ENCODE measurements around the gene MYNN.

Gene MYNN

DNA sequence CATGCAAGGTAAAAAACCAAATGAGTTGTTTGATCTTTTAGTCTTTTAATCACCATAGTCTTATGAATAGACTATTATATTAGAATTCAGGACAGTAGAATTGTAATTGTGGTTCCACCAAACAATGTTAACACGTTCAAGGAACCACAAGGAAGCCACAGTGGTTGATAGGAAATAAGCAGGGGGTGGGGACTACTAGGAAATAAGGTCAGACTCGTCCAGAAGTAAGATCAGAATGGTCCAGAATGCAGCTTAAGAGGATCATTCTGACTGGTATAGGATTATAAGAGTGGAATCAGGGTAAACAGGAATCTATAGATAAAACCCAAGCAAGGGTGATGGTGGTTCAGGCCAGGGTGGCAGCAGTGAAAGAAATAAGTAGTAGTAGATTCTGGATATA is 7.5 kb downstream of the MYNN start:
- DNase-seq = no peak

DNA sequence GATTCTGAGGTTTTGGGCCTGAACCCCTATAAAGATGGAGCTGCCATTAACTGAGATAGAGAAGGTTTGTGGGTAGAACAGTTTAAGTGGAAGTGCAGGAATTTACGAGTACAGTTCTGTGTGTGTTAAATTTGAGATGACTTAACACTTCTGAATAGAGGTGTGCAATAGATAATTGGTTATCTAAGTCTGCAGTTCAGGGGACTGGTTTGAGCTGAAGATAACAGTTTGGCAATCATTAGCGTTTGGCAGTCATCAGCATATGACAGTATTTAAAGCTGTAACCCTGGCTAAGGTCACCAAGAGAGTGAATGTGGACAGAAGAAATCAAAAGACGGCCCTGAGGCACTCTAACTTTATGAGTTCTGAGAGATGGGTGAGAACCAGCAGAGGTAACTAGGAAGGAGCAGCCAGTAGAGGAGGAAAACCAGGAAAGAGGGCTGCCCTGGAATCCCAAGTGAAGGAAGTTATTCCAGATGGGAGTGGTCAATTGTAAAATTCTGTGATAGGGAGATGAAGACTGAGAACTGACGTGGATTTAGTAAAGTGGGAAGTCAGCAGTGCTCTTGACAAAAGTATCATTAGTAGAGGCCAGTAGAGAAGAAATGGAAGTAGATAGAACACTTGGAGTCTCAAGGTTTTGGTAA is 8.1 kb downstream of the MYNN start:
- DNase-seq = no peak

GRCh38 chr3:169787120-169787519 is 13.9 kb downstream of the MYNN start:
- no peak for DNase-seq

DNA sequence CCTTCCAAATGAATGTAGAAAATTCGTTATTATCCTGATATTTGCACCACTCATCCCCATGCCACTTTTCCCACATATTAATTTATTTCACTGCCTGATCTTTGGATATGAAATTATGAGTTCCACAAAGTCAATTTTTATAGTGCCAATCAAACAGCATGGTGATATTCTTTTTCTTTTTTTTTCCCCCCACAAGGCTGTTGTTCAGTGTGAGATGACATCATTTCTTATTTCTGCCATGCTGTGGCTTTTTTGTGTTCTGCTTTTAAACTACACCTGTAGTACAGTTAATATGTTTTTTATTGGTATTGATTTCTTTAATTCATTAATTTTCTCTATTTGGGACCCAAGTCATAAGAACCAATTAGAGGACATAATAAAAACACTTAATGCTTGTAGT is 14.6 kb downstream of the MYNN start:
- no peak for DNase-seq

GRCh38 chr3:169790219-169790618 is 17.0 kb downstream of the MYNN start:
- DNase-seq = no peak

DNA sequence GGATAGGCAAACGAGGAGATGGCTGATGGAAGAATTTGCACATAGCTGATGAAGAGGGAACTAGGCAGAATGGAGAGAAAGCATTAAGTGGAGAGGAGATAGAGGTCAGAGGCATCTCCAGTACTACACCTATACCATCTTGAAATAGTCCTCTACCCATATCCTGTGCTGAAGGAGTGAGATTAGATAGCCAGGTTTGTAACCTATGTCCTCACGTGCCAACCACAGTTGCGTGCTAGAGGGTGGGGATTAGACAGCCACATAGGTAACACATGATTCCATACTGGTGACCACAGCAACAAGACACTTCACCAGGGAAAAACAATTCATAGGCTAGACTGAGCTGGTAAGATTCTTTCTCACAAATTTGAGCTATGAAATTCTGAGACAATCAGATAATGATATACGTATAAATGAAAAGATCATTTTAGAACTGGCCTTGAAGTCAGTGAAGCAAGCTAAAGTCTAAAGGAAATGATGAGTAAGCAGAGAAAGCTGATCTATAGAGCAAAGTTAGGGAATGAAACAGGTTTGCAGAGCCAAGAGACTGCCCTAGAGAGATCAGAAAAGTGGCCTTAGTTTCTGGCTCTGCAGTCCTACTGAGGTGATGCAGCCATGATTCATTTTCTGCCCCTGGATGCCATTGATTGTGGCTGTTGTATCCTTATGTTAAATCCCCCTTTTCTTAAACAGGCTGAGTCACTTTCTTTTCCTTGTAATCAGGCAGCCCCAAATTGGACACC is 17.7 kb downstream of the MYNN start:
- DNase-seq = no peak

GRCh38 chr3:169792359-169792758 is 19.2 kb downstream of the MYNN start:
- no peak for DNase-seq

DNA sequence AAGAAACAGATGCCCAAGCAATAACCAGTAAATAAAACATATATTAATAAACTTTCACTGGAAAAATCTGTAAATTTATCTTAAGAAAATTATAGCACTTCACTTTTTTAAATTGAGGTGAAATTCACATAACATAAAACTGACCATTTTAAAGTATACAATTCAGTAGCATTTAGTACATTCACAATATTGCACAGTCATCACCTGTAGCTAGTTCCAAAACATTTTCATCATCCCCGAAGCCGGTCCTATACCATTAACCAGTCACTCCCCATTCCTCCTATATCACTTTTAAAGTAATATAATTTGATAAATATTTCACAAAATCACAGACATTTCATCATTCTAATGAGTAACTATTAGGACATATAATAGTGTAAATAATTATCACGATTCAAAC is 31.5 kb downstream of the MYNN start:
- no peak for DNase-seq

- DNase-seq = no peak
Measured at GRCh38 chr3:169809230-169809795, 36.1 kb downstream of the MYNN start.

DNA sequence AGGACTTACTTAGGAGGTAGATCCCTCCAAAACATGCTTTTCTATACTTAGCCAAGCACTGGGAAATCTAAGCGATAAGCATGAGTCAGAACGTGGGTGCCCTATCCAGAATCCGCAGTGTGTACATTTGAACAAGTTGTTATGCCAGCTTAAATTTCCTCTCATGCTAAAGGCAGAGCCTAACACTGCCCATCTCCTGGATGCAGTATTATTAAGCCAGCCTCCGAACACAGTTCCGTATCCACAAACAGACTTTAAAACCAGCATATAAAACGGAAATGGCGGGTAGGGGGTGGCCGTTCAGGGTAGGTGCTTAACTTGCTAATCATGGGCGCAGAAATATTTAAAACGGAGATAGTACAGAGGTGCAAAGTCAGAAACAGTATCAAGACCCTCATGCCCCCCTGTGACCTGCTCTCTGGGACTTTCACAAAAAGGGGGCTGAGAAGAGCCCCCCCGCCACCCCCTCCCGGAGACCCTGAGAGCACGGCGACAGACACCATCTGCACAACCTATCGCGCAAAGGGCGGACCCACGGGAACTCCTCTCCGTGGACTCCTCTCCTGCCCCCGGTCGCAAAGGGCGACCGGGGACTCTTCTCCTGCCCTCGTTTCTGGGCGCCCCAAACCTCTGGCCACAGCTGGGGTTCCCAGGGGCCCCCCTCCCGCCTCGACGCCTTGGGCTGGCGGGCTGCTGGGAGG is 38.6 kb downstream of the MYNN start:
- DNase-seq = no peak

DNA sequence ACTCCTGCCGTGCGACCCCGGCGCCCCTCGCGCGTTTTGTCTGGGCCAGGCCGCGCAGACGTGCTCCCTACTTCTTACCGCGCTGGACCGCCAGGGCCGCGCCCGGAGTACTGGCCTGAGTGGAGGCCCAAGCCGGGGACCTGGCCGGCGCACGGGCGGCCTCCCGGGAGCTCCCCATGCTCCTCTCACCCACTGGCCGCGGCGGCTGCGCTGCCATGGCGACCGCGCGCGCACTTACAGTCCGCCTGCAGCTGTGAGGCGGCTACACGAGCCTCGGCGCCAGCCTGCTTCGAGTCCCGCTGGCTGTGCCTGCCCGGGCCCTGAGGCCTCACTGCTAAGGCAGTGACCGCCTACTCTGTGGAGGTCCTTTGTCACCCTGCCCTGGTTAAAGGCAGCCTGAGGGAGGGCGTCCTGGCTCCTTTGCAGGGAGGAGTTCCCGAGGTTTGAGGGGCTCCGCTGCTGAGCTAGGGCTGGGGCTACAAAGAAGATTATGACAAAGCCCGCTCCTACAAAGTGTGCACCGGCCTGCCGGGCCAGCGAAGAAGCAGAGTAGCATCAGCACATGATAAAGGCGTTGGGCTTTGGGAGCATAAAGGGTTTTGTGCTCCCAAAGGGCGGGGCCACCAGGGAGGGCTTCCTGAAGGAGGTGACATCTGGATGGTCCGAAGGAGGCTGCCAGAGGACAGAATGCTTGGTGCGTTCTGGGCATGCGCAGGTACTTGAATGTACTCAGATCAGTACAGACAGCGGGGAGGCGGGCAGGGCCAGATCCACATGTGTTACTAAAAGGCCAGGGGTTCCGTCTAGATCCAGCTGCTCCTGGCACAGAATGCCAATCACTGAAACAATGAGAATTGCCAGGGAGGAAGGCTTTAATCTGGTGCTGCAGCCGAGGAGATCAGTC is 39.4 kb downstream of the MYNN start, which contains the start of the genes LRRC34 and LRRIQ4:
TSS of gene LRRC34 (minus strand) at position 573 of the 904 bp plus-strand sequence. CDS start at position 217, 356 bp downstream.
TSS of gene LRRIQ4 (plus strand) at position 539 of the 904 bp plus-strand sequence. CDS start 9,052 bp downstream, outside the sequence.
- peak; percentile 75 for DNase-seq

- DNase-seq = peak; percentile 39
Measured at GRCh38 chr3:169813278-169813677, 40.1 kb downstream of the MYNN start.

DNA sequence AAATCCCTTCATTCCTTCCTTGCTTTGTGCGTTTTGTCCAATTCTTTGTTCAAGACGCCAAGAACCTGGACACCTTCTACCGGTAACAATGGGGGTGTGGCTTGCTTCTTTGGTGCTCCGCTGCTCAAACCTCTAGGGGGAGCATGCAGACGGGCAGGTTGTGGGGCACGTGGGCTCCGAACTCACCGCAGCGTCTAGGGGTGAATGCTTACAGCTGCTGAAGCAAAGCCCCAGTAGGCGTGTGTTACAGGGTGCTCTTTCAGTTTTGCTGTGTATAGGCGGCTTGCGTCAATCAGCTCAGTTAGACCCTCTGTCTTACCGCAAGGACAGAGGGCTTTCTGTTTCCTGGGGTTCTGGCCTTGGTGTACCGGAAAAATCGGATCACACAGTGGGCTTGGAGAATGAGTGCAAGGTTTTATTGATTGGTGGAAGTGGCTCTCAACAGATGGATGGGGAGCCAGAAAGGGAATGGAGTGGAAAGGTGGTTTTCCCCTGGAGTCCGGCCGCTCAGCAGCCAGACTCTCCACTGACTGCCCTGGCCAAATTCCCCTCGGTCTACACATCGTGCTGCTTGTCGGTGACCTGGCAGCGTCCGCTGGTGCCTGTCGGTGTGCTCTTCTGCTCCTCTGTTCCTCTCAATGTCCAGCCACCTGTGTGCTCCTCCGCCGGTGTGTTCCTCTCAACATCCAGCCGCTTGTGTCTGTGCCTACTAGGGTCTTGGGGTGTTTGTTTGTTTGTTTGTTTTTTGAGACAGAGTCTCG is 40.7 kb downstream of the MYNN start:
- DNase-seq = peak; percentile 63

- no peak for DNase-seq
Measured at GRCh38 chr3:169815590-169816150, 42.5 kb downstream of the MYNN start.

GRCh38 chr3:169818316-169818715 is 45.1 kb downstream of the MYNN start:
- peak; percentile 14 for DNase-seq

- DNase-seq = no peak
Measured at GRCh38 chr3:169822091-169822490, 48.9 kb downstream of the MYNN start.

- DNase-seq = no peak
Measured at GRCh38 chr3:169822540-169822939, 49.3 kb downstream of the MYNN start.

- no peak for DNase-seq
Measured at GRCh38 chr3:169822983-169823382, 49.8 kb downstream of the MYNN start.

DNA sequence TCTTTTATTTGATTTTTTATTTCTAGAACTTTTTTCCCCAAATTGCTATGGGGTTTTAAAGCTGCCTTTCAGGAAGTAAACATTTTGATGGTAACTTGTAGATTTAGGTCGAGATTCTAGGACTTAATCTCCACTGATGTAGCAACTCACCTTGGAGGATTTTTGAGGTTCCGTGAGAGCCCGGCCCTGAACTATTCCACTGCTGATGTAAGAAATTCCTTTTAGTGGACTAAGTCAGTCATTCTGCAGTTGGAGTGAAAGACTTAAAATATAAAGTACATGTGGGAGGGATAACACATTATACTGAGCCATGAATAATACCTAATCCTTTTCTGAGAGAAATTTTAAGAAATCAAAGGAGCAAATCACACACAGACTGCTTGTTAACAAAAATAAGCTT is 52.1 kb downstream of the MYNN start:
- DNase-seq = no peak

GRCh38 chr3:169827712-169828111 is 54.5 kb downstream of the MYNN start:
- peak; percentile 32 for DNase-seq

DNA sequence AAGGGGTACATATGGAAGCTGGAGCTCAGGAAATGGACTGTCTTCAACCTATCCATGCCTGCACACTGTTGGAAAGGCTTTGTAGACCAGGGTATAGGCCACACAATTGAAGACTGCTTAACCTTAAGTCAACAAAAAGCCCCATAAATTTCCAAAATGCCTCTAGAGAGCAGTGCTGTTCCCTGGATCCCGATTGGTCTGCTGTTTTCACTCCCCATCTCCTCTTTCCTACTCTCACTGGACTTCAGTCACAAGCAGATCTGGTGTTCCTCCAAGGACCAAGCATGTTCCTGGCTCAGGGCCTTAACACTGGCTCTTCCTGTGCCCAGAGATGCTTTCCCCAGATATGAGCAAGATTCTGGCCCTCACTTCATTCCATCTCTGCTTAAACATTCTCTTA is 62.3 kb downstream of the MYNN start:
- no peak for DNase-seq
